Measurements from ENCODE around the gene RRAS2.

DNA sequence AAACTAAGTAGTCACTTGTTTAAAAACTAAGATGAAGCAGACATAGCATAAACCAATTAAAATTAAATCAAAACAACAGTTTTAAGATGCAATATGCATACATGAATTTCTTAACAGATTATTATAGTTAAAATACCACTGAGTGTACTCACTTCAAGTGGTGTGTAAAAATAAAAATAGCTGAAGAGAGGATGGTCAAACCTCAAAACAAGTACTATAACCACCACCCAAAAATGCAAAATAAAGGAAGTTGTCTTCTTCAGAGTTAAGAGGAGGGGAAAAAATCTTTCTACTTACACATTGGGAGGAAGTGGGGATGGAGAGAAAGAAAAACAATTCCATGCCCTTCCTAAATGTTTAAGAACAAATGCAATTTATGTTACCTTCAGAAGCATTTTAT is 31.9 kb downstream of the RRAS2 start:
- TF ChIP-seq, protein P1, sequence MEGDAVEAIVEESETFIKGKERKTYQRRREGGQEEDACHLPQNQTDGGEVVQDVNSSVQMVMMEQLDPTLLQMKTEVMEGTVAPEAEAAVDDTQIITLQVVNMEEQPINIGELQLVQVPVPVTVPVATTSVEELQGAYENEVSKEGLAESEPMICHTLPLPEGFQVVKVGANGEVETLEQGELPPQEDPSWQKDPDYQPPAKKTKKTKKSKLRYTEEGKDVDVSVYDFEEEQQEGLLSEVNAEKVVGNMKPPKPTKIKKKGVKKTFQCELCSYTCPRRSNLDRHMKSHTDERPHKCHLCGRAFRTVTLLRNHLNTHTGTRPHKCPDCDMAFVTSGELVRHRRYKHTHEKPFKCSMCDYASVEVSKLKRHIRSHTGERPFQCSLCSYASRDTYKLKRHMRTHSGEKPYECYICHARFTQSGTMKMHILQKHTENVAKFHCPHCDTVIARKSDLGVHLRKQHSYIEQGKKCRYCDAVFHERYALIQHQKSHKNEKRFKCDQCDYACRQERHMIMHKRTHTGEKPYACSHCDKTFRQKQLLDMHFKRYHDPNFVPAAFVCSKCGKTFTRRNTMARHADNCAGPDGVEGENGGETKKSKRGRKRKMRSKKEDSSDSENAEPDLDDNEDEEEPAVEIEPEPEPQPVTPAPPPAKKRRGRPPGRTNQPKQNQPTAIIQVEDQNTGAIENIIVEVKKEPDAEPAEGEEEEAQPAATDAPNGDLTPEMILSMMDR (IDR thresholded peaks at IDR 0.05; ENCODE audit: insufficient read depth, low read length) = no peak
- no peak for TF ChIP-seq POLR2AphosphoS5 (IDR thresholded peaks at IDR 0.05; ENCODE audit: low read depth)

Data from HL-60 (cell line).